MM.1S (cell line): Measurements from ENCODE around the gene CKMT2.

Source experiments
- DNase-seq: peaks from one replicate; pipeline ENCODE4 v3.0.0-alpha.2; 2015
- H2AFZ ChIP-seq: fragments of 300-600 bp; sonication (generic); 2 replicates; pipeline ENCODE4 v1.6.0; 2016; ENCODE audit warnings: antibody characterized with exemption, low read length
- H3F3A ChIP-seq: fragments of 300-600 bp; sonication (generic); 2 replicates; pipeline ENCODE4 v1.6.1; 2016; ENCODE audit warnings: mild to moderate bottlenecking, antibody characterized with exemption, low read length, moderate library complexity, mixed read lengths; ENCODE audit not compliant: insufficient read depth
- H3K27ac ChIP-seq: fragments of 300-600 bp; sonication (generic); 2 replicates; pipeline ENCODE4 v1.5.1; 2016; ENCODE audit warnings: mild to moderate bottlenecking, low read length
- H3K27me3 ChIP-seq: fragments of 300-600 bp; sonication (generic); replicated peaks from 2 replicates; pipeline ENCODE4 v1.6.0; 2016; ENCODE audit warnings: low read length; ENCODE audit not compliant: insufficient read depth
- H3K36me3 ChIP-seq: fragments of 300-600 bp; sonication (generic); replicated peaks from 2 replicates; pipeline ENCODE4 v1.6.1; 2016; ENCODE audit warnings: mild to moderate bottlenecking, low read length, mixed read lengths; ENCODE audit not compliant: insufficient read depth
- H3K4me1 ChIP-seq: fragments of 300-600 bp; sonication (generic); 2 replicates; pipeline ENCODE4 v1.6.1; 2016; ENCODE audit warnings: low read length, mixed read lengths
- H3K4me2 ChIP-seq: fragments of 300-600 bp; sonication (generic); 2 replicates; pipeline ENCODE4 v1.6.0; 2016; ENCODE audit warnings: low read depth, low read length
- H3K4me3 ChIP-seq: fragments of 300-600 bp; sonication (generic); 2 replicates; pipeline ENCODE4 v1.5.1; 2016; ENCODE audit warnings: low read length, mixed read lengths
- H3K79me2 ChIP-seq: fragments of 300-600 bp; sonication (generic); 2 replicates; pipeline ENCODE4 v1.6.1; 2016; ENCODE audit warnings: mixed run types, low read length, mixed read lengths
- H3K9ac ChIP-seq: fragments of 300-600 bp; sonication (generic); 2 replicates; pipeline ENCODE4 v1.6.1; 2016; ENCODE audit warnings: low read length, mixed read lengths
- H3K9me2 ChIP-seq: fragments of 300-600 bp; sonication (generic); replicated peaks from 2 replicates; pipeline ENCODE4 v1.6.1; 2016; ENCODE audit warnings: mild to moderate bottlenecking, low read length, mixed read lengths; ENCODE audit not compliant: insufficient read depth
- H3K9me3 ChIP-seq: fragments of 300-600 bp; sonication (generic); replicated peaks from 2 replicates; pipeline ENCODE4 v1.6.1; 2016; ENCODE audit warnings: mild to moderate bottlenecking, low read length, mixed read lengths; ENCODE audit not compliant: insufficient read depth
- H4K20me1 ChIP-seq: fragments of 300-600 bp; sonication (generic); 2 replicates; pipeline ENCODE4 v1.6.1; 2016; ENCODE audit warnings: mild to moderate bottlenecking, low read length, moderate library complexity, mixed read lengths; ENCODE audit not compliant: insufficient read depth
- EZH2 ChIP-seq: fragments of 300-600 bp; sonication (generic); optimal IDR thresholded peaks from 2 replicates; pipeline ENCODE3; 2017; ENCODE audit warnings: low read depth, mild to moderate bottlenecking, antibody characterized with exemption, low read length, mixed read lengths
- EZH2phosphoT487 ChIP-seq: fragments of 300-600 bp; sonication (generic); IDR thresholded peaks from 2 replicates; pipeline ENCODE4 v1.6.1; 2018; ENCODE audit warnings: antibody characterized with exemption, low read length
- TF ChIP-seq, protein P1 (sequence below): fragments of 300-600 bp; sonication (generic); IDR thresholded peaks from 2 replicates; pipeline ENCODE4 v1.5.1; 2016; ENCODE audit warnings: antibody characterized with exemption, low read length, mixed read lengths

Gene CKMT2

DNA sequence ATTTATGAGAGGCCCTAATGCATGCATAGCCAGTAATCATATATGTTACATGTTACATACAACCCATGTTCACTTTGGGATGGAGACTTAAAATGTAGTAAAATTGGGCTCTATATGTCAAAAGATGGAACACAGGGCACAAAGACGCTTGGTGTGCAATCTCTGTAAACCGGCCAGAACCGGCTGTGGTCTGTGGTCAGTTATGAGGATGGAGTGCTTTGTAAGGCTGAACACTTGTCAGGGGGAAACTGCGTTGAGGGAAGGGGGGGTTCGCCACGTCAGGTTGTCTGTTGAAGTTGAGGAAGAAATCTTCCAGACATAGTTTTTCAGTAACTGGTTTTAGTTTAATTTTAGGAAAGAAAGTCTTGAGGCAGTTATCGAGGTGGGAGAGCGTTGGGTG is 2.7 kb upstream of the CKMT2 start:
- no peaks in the 10 kb centered on the region for H3K79me2 ChIP-seq
- H3K9me3 ChIP-seq, result no peaks in the 10 kb centered on the region
- H3K4me1 ChIP-seq, result no peaks in the 10 kb centered on the region
- H3K9ac ChIP-seq, result no peak overlapping the region
- no peak overlapping the region for H3K27ac ChIP-seq
- H3K9me2 ChIP-seq, result no peaks in the 10 kb centered on the region
- H3K27me3 ChIP-seq, result no peaks in the 10 kb centered on the region
- H4K20me1 ChIP-seq, result no peaks in the 10 kb centered on the region
- no peaks in the 10 kb centered on the region for H3F3A ChIP-seq
- H3K4me3 ChIP-seq, result no peak overlapping the region
- H3K4me2 ChIP-seq, result no peak overlapping the region
- H2AFZ ChIP-seq, result no peak overlapping the region
- H3K36me3 ChIP-seq, result no peaks in the 10 kb centered on the region
- TF ChIP-seq, protein P1, sequence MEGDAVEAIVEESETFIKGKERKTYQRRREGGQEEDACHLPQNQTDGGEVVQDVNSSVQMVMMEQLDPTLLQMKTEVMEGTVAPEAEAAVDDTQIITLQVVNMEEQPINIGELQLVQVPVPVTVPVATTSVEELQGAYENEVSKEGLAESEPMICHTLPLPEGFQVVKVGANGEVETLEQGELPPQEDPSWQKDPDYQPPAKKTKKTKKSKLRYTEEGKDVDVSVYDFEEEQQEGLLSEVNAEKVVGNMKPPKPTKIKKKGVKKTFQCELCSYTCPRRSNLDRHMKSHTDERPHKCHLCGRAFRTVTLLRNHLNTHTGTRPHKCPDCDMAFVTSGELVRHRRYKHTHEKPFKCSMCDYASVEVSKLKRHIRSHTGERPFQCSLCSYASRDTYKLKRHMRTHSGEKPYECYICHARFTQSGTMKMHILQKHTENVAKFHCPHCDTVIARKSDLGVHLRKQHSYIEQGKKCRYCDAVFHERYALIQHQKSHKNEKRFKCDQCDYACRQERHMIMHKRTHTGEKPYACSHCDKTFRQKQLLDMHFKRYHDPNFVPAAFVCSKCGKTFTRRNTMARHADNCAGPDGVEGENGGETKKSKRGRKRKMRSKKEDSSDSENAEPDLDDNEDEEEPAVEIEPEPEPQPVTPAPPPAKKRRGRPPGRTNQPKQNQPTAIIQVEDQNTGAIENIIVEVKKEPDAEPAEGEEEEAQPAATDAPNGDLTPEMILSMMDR, result no peak
- TF ChIP-seq EZH2, result no peak
- no peak for TF ChIP-seq EZH2phosphoT487
- no peak for DNase-seq

DNA sequence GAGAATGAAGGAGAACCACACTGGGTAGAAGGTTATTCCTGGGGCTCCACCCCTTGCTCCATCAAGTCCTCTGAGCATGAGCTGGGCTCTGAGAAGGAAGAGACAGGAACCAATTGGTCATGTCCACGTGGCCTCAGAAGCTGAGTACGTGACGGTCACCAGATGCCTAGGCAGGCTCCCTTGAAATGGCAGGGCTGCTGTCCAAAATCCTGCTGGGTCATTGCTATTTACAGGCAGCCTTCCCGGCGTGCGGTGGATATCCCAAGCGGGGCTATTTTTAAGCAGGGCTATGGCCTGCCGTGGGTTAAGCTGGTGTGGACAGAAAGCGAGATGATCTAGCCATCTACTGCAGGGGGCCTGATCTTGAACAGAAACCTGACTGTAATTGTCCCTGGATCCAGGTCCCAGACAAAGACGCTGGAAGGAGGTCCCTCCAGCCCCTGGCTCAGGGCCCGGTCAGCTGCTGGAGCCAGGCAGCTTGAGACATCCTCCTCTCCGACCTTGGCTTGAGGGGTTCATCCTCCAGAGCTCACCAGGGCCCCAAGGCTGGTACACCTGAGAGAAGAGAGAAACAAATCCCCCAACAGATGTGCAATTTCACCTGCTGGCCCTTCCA is 550 bp upstream of the CKMT2 start:
- TF ChIP-seq, protein P1, result no peak
- no peak for TF ChIP-seq EZH2
- TF ChIP-seq EZH2phosphoT487, result no peak
- no peak overlapping the region for H3K4me2 ChIP-seq
- no peak for DNase-seq

DNA sequence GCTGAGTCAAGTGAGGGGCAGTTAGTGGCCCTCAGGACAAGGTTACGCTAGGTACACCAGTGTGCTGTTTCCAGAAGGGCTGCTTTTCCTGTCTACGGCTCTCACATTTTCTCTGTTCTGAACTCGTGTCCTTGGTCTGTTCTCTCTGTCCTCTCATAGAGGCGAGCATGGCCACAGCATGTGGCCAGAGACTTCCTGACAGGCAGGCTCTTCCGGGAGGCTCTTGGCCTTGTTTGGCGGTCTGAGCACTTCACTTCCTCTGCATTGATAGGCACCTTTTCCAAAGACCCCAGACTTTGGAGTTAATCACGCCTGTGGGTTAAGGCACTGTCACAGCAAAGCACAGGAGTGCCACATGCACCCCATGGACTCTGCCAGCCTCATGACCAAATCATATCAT is 1.2 kb downstream of the CKMT2 start:
- no peaks in the 10 kb centered on the region for H3F3A ChIP-seq
- no peaks in the 10 kb centered on the region for H3K4me1 ChIP-seq
- H3K4me3 ChIP-seq, result no peak overlapping the region
- no peaks in the 10 kb centered on the region for H4K20me1 ChIP-seq
- H3K9ac ChIP-seq, result no peak overlapping the region
- DNase-seq, result no peak
- H3K9me2 ChIP-seq, result no peaks in the 10 kb centered on the region
- H3K36me3 ChIP-seq, result no peaks in the 10 kb centered on the region
- TF ChIP-seq, protein P1, result no peak
- no peak for TF ChIP-seq EZH2
- no peak for TF ChIP-seq EZH2phosphoT487
- no peak overlapping the region for H3K27ac ChIP-seq
- H3K27me3 ChIP-seq, result no peaks in the 10 kb centered on the region
- H2AFZ ChIP-seq, result no peak overlapping the region
- no peak overlapping the region for H3K4me2 ChIP-seq
- no peaks in the 10 kb centered on the region for H3K79me2 ChIP-seq
- no peaks in the 10 kb centered on the region for H3K9me3 ChIP-seq

More for the DNA sequence above, 550 bp upstream of the CKMT2 start:
- Histone ChIP-seq H4K20me1 (no peaks in the 10 kb centered on the region), H3K27ac (no peak overlapping the region), H3K9ac (no peak overlapping the region), H3K9me2 (no peaks in the 10 kb centered on the region), H3F3A (no peaks in the 10 kb centered on the region), H3K4me1 (no peaks in the 10 kb centered on the region), H3K27me3 (no peaks in the 10 kb centered on the region), H2AFZ (no peak overlapping the region), H3K4me3 (no peak overlapping the region), H3K79me2 (no peaks in the 10 kb centered on the region), H3K36me3 (no peaks in the 10 kb centered on the region), H3K9me3 (no peaks in the 10 kb centered on the region)
